ENCODE results near the gene SIAH2.

SIAH2 gene

DNA sequence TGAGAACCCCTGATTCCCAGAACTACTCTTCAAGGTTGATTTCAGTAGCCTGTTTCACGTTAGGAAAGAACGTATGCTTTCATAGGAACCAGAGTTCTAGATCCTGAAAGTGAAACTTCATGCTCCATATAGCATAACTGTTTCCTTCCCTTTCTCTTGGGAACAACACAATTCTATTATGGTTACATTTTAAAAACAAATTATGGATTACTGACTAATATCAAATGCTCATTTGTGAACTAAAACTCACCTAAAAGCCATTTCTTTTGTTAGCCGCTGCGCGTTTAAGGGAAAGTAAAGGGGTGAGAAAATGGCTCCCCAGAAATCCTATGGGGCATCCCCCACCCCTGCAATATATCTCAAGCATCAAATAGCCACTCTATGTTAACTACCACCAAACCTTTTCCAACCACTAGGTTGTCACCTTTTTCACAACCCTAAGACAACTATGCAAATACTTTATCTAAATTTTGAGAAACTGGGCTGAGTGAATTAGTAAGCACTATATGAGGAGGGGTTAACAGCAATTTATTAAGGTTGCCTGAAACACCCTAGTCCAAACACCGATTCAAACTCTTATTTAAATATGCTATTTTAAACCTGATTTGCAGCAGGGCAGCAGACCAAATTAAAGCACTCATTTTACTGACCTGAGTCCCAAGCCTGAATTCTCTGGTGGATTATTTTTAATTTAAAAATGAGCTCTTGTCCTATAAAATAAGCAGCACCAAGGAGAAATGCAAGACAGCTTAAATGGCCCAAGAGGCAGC lies 2.4 kb downstream of the SIAH2 start:
- Histone ChIP-seq H3K4me1 (ENCODE audit: low read length) (peaks cover 37% of the 10 kb centered on the region), H3K4me3 (ENCODE audit: low read length) (peak overlapping the region; percentile 95), H3F3A (ENCODE audit: insufficient read depth, low read length) (peaks cover 26% of the 10 kb centered on the region), H4K20me1 (ENCODE audit: insufficient read depth, low read length) (peaks cover 20% of the 10 kb centered on the region), H2AFZ (ENCODE audit: low read length) (no peak overlapping the region), H3K79me2 (ENCODE audit: low read length) (peaks cover 81% of the 10 kb centered on the region), H3K27me3 (replicated peaks; ENCODE audit: insufficient read depth, low read length) (no peaks in the 10 kb centered on the region), H3K9me3 (replicated peaks; ENCODE audit: insufficient read depth, low read length) (no peaks in the 10 kb centered on the region), H3K9me2 (replicated peaks; ENCODE audit: insufficient read depth, low read length) (no peaks in the 10 kb centered on the region), H3K4me2 (ENCODE audit: low read depth, low read length) (peak overlapping the region; percentile 84), H3K9ac (ENCODE audit: low read length) (peak overlapping the region; percentile 94), H3K36me3 (replicated peaks; ENCODE audit: insufficient read depth, low read length) (no peaks in the 10 kb centered on the region; the same call in 1 of the 2 replicates), H3K27ac (ENCODE audit: low read length) (peak overlapping the region; percentile 99; the same call in 1 of the 2 replicates)
- DNase-seq, result peak; percentile 12
- TF ChIP-seq, protein P1, sequence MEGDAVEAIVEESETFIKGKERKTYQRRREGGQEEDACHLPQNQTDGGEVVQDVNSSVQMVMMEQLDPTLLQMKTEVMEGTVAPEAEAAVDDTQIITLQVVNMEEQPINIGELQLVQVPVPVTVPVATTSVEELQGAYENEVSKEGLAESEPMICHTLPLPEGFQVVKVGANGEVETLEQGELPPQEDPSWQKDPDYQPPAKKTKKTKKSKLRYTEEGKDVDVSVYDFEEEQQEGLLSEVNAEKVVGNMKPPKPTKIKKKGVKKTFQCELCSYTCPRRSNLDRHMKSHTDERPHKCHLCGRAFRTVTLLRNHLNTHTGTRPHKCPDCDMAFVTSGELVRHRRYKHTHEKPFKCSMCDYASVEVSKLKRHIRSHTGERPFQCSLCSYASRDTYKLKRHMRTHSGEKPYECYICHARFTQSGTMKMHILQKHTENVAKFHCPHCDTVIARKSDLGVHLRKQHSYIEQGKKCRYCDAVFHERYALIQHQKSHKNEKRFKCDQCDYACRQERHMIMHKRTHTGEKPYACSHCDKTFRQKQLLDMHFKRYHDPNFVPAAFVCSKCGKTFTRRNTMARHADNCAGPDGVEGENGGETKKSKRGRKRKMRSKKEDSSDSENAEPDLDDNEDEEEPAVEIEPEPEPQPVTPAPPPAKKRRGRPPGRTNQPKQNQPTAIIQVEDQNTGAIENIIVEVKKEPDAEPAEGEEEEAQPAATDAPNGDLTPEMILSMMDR (IDR thresholded peaks at IDR 0.05; ENCODE audit: low read length), result no peak
- no peak for TF ChIP-seq EZH2 (optimal IDR thresholded peaks at IDR 0.05; ENCODE audit: low read depth, low read length)
- no peak for TF ChIP-seq EZH2phosphoT487 (IDR thresholded peaks at IDR 0.05; ENCODE audit: low read length)

DNA sequence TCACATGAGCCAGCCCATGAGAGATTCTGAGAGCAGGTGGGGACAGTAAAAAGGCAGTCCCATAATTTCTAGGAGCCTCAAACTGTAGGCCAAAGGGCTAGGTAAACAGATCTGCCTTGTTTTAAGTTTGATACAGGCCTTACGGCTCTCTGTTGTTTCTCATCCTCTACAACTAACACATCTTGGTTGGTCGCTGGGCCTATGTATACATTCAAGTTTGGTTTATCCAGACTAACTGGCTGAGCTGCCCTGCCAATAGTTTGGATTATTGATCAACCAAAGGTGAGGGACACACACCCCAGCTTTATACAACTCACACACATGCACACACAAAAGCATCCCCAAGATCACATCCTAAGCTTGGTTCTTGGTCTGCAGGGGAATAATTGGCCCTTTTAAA lies 3.0 kb downstream of the SIAH2 start:
- Histone ChIP-seq H3K9ac (ENCODE audit: low read length) (peak overlapping the region; percentile 94; the same call in 1 of the 2 replicates), H3K4me1 (ENCODE audit: low read length) (peaks cover 30% of the 10 kb centered on the region)

DNA sequence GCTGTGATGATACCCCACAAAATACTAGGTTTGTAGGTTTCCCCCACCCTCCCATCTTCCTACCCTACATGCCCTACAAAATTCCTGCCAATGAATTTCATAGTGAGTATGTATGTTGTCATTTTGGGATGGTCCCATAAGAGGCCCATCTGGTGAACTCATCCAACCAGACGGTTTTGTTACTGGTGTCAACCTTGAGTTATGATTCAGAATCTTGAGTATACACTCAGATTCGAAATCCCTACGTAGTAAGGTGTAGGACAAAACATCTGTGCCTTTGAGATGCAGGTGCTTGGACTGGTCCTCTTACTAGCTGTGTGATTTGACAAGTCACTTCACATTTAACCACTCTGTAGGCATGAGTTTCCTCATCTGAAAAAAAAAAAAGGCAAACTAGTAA lies 3.6 kb downstream of the SIAH2 start:
- no peak overlapping the region; the same call in 1 of the 2 replicates for H3K9ac ChIP-seq (ENCODE audit: low read length)
- peaks cover 25% of the 10 kb centered on the region for H4K20me1 ChIP-seq (ENCODE audit: insufficient read depth, low read length)

More for the DNA sequence above, 3.0 kb downstream of the SIAH2 start:
- peaks cover 20% of the 10 kb centered on the region for H3F3A ChIP-seq (ENCODE audit: insufficient read depth, low read length)
- no peak overlapping the region for H2AFZ ChIP-seq (ENCODE audit: low read length)
- no peaks in the 10 kb centered on the region; the same call in 1 of the 2 replicates for H3K36me3 ChIP-seq (replicated peaks; ENCODE audit: insufficient read depth, low read length)
- no peak for DNase-seq
- peaks cover 22% of the 10 kb centered on the region for H4K20me1 ChIP-seq (ENCODE audit: insufficient read depth, low read length)
- H3K79me2 ChIP-seq (ENCODE audit: low read length), result peaks cover 87% of the 10 kb centered on the region
- H3K9me2 ChIP-seq (replicated peaks; ENCODE audit: insufficient read depth, low read length), result no peaks in the 10 kb centered on the region
- peak overlapping the region; percentile 99; the same call in 1 of the 2 replicates for H3K27ac ChIP-seq (ENCODE audit: low read length)
- H3K4me2 ChIP-seq (ENCODE audit: low read depth, low read length), result peak overlapping the region; percentile 84
- H3K9me3 ChIP-seq (replicated peaks; ENCODE audit: insufficient read depth, low read length), result no peaks in the 10 kb centered on the region
- H3K27me3 ChIP-seq (replicated peaks; ENCODE audit: insufficient read depth, low read length), result no peaks in the 10 kb centered on the region
- H3K4me3 ChIP-seq (ENCODE audit: low read length), result peak overlapping the region; percentile 95
- TF ChIP-seq, protein P1 (IDR thresholded peaks at IDR 0.05; ENCODE audit: low read length), result no peak
- TF ChIP-seq EZH2 (optimal IDR thresholded peaks at IDR 0.05; ENCODE audit: low read depth, low read length) (no peak), EZH2phosphoT487 (IDR thresholded peaks at IDR 0.05; ENCODE audit: low read length) (no peak)

More for the DNA sequence above, 3.6 kb downstream of the SIAH2 start:
- TF ChIP-seq, protein P1 (IDR thresholded peaks at IDR 0.05; ENCODE audit: low read length), result no peak
- TF ChIP-seq EZH2 (optimal IDR thresholded peaks at IDR 0.05; ENCODE audit: low read depth, low read length), result no peak
- TF ChIP-seq EZH2phosphoT487 (IDR thresholded peaks at IDR 0.05; ENCODE audit: low read length), result no peak
- no peaks in the 10 kb centered on the region for H3K9me2 ChIP-seq (replicated peaks; ENCODE audit: insufficient read depth, low read length)
- no peaks in the 10 kb centered on the region for H3K27me3 ChIP-seq (replicated peaks; ENCODE audit: insufficient read depth, low read length)
- H3K9me3 ChIP-seq (replicated peaks; ENCODE audit: insufficient read depth, low read length), result no peaks in the 10 kb centered on the region
- H2AFZ ChIP-seq (ENCODE audit: low read length), result no peak overlapping the region
- peak overlapping the region; percentile 84; the same call in 1 of the 2 replicates for H3K4me2 ChIP-seq (ENCODE audit: low read depth, low read length)
- H3K79me2 ChIP-seq (ENCODE audit: low read length), result peaks cover 88% of the 10 kb centered on the region
- H3K4me3 ChIP-seq (ENCODE audit: low read length), result no peak overlapping the region
- DNase-seq, result no peak
- peaks cover 13% of the 10 kb centered on the region for H3F3A ChIP-seq (ENCODE audit: insufficient read depth, low read length)
- H3K27ac ChIP-seq (ENCODE audit: low read length), result no peak overlapping the region
- H3K36me3 ChIP-seq (replicated peaks; ENCODE audit: insufficient read depth, low read length), result no peaks in the 10 kb centered on the region; the same call in 1 of the 2 replicates
- peaks cover 24% of the 10 kb centered on the region for H3K4me1 ChIP-seq (ENCODE audit: low read length)

Measured in MM.1S (cell line).